GM23338 (cell line): ENCODE measurements around the gene PCDHB14.

ENCODE experiments used
- JUNB ChIP-seq: IDR thresholded peaks from one replicate; pipeline ENCODE4 v1.6.1; 2016; ENCODE audit warnings: antibody characterized with exemption; ENCODE audit not compliant: unreplicated experiment
- POLR2AphosphoS5 ChIP-seq: IDR thresholded peaks from 2 replicates; pipeline ENCODE4 v1.6.1; 2016; ENCODE audit warnings: antibody characterized with exemption, low read depth
- TF ChIP-seq, protein P1 (sequence below), 2 experiments: fragments of 200-600 bp in 1 of 2; sonication (generic) in 1 of 2; conservative IDR thresholded peaks; 2 replicates each; pipeline versions ENCODE4 v1.5.1 to v1.6.1; 2016 to 2017; ENCODE audit warnings: antibody characterized with exemption in 2 of 2, low read depth in 2 of 2, mild to moderate bottlenecking in 2 of 2, moderate library complexity in 1 of 2

DNA sequence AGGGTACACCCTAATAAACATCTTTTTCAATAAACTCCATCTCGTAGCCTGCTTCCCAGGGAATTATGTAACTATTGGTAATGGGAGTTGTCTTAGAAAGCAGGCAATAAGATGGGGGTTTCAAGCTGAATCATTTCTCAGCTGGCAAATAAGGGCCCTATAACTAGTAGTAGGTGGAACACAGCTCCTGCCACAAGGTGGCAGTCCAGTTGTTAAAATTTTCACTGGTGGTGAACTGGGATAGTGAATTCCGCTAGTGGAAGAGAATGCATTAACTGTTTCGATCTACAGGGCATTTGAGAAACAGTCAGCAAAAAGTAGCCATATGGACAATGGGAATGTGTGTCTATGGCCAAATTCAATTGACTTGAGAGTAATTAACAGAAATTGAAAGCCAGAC lies 49.8 kb downstream of the PCDHB14 start:
- TF ChIP-seq, protein P1, sequence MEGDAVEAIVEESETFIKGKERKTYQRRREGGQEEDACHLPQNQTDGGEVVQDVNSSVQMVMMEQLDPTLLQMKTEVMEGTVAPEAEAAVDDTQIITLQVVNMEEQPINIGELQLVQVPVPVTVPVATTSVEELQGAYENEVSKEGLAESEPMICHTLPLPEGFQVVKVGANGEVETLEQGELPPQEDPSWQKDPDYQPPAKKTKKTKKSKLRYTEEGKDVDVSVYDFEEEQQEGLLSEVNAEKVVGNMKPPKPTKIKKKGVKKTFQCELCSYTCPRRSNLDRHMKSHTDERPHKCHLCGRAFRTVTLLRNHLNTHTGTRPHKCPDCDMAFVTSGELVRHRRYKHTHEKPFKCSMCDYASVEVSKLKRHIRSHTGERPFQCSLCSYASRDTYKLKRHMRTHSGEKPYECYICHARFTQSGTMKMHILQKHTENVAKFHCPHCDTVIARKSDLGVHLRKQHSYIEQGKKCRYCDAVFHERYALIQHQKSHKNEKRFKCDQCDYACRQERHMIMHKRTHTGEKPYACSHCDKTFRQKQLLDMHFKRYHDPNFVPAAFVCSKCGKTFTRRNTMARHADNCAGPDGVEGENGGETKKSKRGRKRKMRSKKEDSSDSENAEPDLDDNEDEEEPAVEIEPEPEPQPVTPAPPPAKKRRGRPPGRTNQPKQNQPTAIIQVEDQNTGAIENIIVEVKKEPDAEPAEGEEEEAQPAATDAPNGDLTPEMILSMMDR (conservative IDR thresholded peaks at IDR 0.05; ENCODE audit: low read depth in 2 of 2) = peak; percentile 72 to 73
- TF ChIP-seq JUNB (no peak), POLR2AphosphoS5 (no peak)
